GDM1 (cell line): ENCODE results near the gene TRAFD1.

Experiments used
- DNase-seq: peaks from one replicate; lab custom pipeline; 2025; lab: John Stamatoyannopoulos, UW

Gene TRAFD1

DNA sequence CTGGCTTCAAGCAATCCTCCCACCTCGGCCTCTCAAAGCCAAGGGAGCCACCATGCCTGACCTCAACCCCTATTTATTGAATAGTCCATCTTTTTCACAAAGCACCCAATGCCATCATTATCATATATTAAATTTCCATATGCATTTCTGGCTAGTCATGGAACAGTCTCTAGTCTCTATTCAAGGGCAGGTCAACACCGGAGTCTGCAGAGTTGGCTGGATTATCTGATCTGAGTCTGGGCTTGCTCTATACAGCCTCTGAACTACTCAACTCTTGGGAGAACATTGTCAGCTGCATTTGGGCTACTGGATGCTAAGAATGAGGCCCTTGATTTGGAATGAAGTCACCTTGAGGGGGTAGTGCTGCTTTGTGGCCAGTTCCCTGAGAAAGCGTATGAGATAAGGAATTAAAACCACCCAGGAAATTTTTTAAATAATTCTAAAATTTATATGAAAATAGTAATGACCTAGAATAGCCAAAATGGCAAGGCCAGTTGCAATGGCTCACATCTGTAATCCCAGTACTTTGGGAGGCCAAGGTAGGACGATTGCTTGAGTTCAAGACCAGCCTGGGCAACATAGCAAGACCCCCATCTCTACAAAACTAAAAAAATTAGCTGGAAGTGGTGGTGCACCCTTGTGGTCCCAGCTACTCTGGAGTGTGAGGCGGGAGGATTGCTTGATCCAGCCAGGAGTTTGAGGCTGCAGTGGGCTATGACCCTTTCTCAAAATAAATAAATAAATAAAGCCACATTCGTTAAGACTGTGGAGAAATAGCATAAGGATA, 9.9 kb upstream of the TRAFD1 start:
- no peak for DNase-seq

DNA sequence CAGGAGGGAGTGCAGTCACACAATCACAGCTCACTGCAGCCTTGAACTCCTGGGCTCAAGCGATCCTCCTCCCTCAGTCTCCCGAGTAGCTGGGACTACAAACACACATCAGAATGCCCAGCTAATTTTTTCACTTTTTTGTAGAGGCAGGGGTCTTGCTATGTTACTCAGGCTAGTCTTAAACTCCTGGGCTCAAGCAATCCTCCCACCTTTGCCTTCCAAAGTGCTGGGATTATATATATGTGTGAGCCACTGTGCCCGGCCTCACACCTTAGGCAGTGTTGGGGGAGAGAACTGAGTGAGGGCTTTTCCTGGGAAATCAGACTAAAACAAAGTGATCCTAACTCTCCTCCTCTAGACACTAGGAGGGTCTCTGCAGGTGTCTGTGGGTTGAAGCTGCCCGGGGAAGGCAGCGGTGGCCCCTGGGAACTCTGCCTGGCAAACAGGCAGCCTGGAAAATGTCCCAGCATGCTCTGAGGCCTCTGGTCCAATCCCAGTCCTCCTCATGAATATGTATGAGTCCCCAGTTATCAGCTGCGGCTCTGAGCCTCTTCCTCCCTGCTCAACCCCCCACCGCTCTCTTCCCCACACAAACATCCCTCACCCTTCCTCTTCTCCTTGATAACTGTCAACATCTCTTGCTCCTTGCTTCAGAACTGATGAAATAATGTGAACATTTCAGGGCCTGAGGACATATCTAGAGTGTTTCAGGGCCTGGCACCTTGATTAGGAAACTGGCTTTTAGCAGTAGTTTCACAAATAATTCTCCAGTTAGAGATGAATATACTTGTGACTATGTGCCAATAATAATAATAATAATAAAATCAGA, 8.9 kb upstream of the TRAFD1 start:
- peak; percentile 77 for DNase-seq

DNA sequence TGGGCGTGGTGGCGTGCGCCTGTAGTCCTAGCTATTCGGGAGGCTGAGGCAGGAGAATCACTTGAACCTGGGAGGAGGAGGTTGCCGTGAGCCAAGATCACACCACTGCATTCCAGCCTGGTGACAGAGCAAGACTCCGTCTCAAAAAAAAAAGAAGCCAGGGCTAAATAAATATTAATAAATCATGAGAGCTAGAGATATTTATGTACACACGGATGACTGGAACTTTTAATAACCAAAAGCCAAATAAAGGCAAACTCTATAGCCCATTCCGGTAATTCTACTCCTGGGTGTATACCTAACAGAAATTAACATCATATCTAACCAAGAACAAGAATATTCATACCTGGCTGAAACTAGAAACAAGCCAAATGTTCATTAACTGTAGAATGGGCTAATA, 7.7 kb upstream of the TRAFD1 start:
- no peak for DNase-seq

DNA sequence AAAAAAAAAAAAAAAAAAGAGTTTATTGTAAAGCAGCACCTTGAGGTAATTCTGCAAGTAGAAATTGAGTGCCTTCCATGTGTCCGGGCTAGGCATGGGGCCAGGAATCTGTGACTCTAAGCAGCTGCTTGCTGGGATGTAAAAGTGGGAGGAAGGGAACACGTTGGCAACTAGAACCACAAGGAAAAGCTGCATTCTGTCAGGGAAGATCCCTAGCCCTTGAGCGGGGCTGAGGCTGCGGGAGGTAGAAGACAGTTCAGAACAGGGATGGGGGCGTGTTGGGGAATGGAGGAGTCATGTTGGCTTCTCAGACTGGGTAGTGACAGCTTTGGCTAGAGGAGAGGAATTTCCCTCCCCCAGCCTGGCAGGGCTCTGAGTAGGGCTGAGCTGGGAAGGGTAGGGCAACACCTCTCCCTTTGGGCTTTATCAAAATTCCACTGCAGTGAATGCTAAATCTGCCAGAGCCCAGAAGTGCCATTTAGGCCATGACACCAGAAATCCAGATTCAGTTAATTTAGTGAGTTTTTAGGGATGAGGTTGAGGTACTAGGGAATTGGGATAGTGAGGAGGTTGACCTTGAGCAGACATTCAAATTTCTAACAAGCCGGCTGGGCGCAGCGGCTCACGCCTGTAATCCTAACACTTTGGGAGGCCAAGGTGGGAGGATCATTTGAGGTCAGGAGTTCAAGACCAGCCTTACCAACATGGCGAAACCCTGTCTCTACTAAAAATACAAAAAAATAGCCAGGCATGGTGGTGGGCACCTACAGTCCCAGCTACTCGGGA, 3.4 kb upstream of the TRAFD1 start:
- DNase-seq = no peak

DNA sequence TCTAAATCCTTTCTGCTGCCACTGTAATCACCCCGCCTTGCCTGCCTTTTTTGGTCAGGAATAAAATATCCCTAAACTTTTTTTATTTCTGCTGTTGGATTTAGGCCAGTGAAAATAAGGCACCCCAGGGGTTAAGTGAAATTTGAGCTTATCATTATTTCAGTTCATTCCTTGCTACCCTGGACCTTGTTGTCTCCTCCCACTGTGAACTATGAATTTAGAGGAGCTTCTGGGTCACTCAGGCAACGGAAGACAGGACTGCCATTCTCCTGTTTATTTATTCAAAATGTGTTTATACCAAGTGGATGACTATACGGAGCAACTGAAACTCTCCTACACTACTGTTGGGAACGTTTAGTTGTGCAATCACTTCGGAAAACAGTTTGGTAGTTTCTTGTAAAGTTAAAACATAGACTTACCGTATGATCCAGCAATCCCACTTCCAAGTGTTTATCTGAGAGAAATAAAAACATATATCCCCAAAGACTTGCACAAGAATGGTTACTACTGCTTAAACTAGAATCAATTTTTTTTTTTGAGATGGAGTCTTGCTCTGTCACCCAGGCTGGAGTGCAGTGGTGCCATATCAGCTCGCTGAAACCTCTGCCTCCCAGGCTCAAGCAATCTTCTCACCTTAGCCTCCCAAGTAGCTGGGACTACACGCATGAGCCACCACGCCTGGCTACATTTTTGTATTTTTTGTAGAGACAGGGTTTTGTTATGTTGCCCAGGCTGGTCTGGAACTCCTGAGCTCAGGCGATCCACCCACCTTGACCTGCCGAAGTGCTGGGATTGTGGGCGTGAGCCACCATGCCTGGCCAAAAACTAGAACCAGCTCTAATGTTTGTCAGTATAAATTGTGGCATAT, 2.3 kb upstream of the TRAFD1 start:
- no peak for DNase-seq

GRCh38 chr12:112124918-112125249, 476 bp upstream of the TRAFD1 start:
- no peak for DNase-seq

DNA sequence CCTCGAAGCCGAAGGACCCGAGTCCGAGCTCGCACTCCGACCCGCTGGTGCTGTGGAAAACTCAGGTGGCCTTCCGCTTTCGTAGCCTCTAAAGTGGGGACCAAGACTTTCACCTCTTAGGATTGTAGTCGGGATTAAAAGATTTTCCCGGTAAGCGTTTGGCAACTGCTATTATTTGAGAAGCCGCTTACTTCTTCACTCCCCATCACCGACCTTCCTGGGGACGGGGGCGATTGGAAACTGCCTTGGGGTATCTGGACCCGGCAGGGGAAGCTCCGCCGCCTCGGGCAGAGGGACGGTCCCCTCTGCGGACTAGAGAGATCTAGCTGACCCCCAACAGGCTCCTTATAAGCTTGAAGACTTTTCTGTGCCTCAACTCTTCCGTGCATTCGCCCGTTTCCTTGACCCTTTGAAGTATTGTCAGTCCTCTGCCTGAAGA, 659 bp downstream of the TRAFD1 start:
- DNase-seq = no peak

GRCh38 chr12:112126911-112127310, 1.6 kb downstream of the TRAFD1 start:
- no peak for DNase-seq

DNA sequence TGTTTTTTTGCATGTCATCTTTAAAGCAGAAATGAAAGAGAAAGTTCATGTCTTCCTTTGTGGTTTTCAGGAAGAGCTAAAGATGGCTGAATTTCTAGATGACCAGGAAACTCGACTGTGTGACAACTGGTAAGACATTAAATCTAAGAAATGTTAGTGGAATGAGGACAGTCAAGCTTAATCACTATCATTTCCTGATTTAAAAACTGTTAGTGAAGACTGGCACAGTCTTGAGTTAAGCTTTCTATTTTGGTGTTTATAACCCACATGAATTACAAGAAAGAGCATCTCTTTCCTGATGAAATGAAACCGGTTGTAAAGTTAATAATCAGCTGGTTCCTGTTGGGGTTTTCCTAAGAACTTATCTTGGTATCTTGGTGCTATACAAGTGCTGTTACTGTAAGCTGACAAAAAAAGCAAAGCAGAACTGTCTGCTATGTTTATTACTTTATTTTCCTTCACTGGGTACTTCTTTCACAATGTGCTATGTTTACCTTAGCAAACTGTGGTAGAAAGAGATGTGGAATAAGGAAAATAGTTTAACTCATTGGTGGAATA, 5.2 kb downstream of the TRAFD1 start:
- DNase-seq = peak; percentile 29

DNA sequence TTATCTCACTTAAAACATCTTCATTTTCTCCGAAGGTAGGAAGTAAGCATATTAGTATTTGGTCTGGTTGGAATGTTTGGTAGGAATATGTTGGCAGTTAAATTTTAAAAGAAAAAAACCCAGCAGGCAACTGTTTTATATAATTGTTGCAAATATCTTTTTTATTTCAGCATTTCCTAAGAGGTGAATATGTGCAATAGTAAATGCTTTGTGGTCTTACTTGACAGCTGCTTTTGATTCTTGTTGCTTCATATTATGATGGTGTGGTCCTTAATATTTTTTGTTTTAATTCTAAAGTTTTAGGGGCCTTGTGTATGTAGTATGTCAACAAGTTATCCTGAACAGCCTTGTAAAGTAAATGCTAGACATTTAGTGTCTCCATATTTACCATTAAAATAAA, 6.3 kb downstream of the TRAFD1 start:
- DNase-seq = no peak

- DNase-seq = no peak
These were observed 8.1 kb downstream of the TRAFD1 start for GRCh38 chr12:112133418-112133817.

- no peak for DNase-seq
These were observed 9.4 kb downstream of the TRAFD1 start for GRCh38 chr12:112134731-112135130.

GRCh38 chr12:112140728-112141127, 15.4 kb downstream of the TRAFD1 start:
- DNase-seq = no peak

DNA sequence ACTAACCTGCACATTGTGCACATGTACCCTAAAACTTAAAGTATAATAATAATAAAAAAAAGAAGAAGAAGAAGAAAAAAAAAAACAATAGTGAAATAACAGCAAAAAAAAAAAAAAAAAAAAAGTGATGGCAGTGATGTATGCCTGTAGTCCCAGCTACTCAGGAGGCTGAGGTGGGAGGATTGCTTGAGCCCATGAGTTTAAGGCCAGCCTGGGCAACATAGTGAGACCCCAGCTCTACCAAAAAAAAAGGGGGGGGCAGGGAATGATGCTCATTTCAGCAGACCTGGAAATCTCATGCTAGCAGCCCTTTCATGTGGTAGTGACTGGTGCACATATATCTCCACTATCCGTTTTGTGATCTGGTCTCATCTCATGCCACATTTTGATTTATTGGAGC, 20.8 kb downstream of the TRAFD1 start:
- DNase-seq = no peak

DNA sequence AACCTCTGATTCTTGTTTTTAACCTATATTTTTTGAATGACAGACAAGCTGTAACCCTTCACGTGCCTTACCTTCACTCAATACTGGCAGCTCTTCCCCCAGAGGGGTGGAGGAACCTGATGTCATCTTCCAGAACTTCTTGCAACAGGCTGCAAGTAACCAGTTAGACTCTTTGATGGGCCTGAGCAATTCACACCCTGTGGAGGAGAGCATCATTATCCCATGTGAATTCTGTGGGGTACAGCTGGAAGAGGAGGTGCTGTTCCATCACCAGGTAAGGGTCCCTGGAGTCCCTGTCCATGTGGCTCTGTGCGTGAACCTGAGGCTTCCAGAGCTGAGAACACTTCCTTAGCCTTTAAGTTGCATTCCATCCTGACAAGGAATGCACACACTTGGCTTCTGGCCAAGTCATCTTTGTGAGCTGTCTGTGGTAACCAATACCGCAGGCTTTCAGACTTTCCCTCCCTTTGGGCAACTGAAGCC, 22.7 kb downstream of the TRAFD1 start:
- DNase-seq = no peak

DNA sequence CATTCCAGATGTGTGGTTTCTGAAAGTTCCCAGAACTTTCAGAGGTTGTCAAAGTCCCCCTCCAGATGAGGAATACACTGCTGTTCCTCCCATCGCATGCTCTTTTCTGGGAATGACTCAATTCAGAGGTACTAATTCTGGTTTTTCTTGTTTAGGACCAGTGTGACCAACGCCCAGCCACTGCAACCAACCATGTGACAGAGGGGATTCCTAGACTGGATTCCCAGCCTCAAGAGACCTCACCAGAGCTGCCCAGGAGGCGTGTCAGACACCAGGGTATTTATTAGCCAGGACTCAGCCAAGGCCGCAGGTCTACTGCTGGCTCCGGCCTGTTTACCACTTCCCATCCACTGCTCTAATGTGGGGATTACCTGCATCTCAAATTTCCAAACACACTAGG, 24.2 kb downstream of the TRAFD1 start:
- DNase-seq = no peak

DNA sequence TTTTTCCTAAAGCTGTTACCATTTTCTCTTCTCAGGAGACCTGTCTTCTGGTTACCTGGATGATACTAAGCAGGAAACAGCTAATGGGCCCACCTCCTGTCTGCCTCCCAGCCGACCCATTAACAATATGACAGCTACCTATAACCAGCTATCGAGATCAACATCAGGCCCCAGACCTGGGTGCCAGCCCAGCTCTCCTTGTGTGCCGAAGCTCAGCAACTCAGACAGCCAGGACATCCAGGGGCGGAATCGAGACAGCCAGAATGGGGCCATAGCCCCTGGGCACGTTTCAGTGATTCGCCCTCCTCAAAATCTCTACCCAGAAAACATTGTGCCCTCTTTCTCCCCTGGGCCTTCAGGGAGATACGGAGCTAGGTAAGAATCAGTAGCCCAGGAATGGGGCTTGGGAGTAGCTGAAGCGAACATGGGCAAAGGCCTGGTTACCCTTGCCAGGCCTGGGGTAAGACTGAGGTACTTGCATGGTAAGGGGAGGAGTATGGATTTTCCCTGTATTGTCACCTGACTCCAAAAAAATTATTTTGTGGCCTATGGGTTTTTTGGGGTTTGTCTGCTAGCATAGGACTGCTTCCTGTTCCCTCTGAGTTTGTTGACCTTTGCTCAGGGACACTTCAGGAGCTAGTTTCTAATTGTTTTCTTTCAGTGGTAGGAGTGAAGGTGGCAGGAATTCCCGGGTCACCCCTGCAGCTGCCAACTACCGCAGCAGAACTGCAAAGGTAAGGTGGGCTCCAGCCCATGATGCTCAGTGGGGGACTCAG, 26.6 kb downstream of the TRAFD1 start:
- DNase-seq = no peak

GRCh38 chr12:112153181-112153892, 28.0 kb downstream of the TRAFD1 start:
- no peak for DNase-seq

GRCh38 chr12:112153893-112154219, 28.5 kb downstream of the TRAFD1 start:
- DNase-seq = no peak
